Measurements from ENCODE around the gene MRPL53.
A peak's percentile ranks its signal among the peaks of the same experiment; 100 is the strongest.

Gene MRPL53

GRCh38 chr2:74482801-74483674 lies 10.6 kb upstream of the MRPL53 start, which contains the start of the genes CCDC142 and TTC31:
TSS of gene CCDC142 (minus strand) at chr2:74482998. CDS start at chr2:74482837, 161 bp downstream.
TSS of gene TTC31 (plus strand) at chr2:74483081. CDS start at chr2:74483096, 15 bp downstream.
- peak; percentile 96 for DNase-seq
- peak; percentile 92 for TF ChIP-seq CTCF (IDR thresholded peaks at IDR 0.05; ENCODE audit: low read depth, low read length, missing control alignments)
- Histone ChIP-seq H3K27me3 (replicated peaks) (no peaks in the 10 kb centered on the region), H3K4me3 (ENCODE audit: low read depth, low read length) (peak within 1 kb of the TSS; percentile 99), H3K36me3 (replicated peaks) (peaks cover 4% of the 10 kb centered on the region), H3K27ac (peak within 1 kb of the TSS; percentile 65)
- in situ Hi-C loops (cut with HindIII; ENCODE audit: low pct_ligation_motif_present, low sequenced_read_pairs) = no loop called here

GRCh38 chr2:74481961-74482800 lies 9.7 kb upstream of the MRPL53 start:
- Histone ChIP-seq H3K4me3 (ENCODE audit: low read depth, low read length) (peak overlapping the region; percentile 99), H3K27ac (peak overlapping the region; percentile 65), H3K36me3 (replicated peaks) (peaks cover 4% of the 10 kb centered on the region), H3K27me3 (replicated peaks) (no peaks in the 10 kb centered on the region)
- DNase-seq = no peak
- in situ Hi-C loops (cut with HindIII; ENCODE audit: low pct_ligation_motif_present, low sequenced_read_pairs) = no loop called here
- no peak for TF ChIP-seq CTCF (IDR thresholded peaks at IDR 0.05; ENCODE audit: low read depth, low read length, missing control alignments)

DNA sequence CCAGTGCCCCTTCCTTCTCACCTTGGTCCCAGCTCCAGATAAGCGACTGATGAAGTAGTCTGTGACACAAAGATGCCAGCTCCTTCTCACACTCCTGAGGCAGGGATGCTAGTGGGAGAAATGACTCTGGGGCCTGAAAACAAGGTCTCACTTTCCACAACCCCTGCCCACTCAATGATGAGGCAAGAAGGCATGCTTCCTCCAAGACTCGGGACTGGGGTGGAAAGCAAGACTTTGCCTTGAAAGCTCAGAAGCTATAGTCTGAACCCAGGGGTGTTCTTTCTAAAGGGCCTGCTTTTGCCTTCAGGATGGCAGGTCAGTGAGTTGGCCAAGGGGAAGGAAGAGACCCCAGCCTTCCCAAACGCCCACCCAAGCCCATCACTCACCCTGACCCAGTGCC lies 9.0 kb upstream of the MRPL53 start:
- Histone ChIP-seq H3K36me3 (replicated peaks) (peaks cover 4% of the 10 kb centered on the region), H3K27ac (no peak overlapping the region), H3K4me3 (ENCODE audit: low read depth, low read length) (peak overlapping the region; percentile 99), H3K27me3 (replicated peaks) (no peaks in the 10 kb centered on the region)
- no peak for DNase-seq
- TF ChIP-seq CTCF (IDR thresholded peaks at IDR 0.05; ENCODE audit: low read depth, low read length, missing control alignments) = no peak
- in situ Hi-C loops (cut with HindIII; ENCODE audit: low pct_ligation_motif_present, low sequenced_read_pairs) = no loop called here

DNA sequence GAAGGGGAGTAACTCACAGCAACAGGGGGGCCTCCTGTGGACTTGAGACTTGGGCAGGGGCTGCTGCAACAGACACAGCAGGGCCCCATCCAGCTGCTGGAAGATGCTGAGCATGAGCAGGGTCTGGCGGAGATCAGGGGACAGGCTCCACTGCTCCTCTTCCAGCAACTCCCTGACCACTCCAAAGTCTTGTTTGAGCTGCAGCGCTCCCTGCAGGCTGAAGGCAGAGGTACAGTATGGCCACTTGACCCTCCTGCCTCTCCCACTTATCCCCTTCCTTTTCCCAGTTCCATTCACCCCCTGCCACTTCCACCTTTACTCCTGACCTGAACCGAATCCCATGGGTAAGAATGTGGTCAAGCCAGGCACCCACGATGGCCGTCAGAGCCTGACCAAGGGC lies 2.4 kb upstream of the MRPL53 start:
- Histone ChIP-seq H3K27ac (no peak overlapping the region), H3K4me3 (ENCODE audit: low read depth, low read length) (no peak overlapping the region), H3K36me3 (replicated peaks) (peaks cover 15% of the 10 kb centered on the region), H3K27me3 (replicated peaks) (no peaks in the 10 kb centered on the region)
- in situ Hi-C loops (cut with HindIII; ENCODE audit: low pct_ligation_motif_present, low sequenced_read_pairs) = no loop called here
- peak; percentile 57 for TF ChIP-seq CTCF (IDR thresholded peaks at IDR 0.05; ENCODE audit: low read depth, low read length, missing control alignments)
- no peak for DNase-seq

- no peak for TF ChIP-seq CTCF (IDR thresholded peaks at IDR 0.05; ENCODE audit: low read depth, low read length, missing control alignments)
- in situ Hi-C loops (cut with HindIII; ENCODE audit: low pct_ligation_motif_present, low sequenced_read_pairs) = no loop called here
- H3K27ac ChIP-seq = no peak overlapping the region
- peaks cover 15% of the 10 kb centered on the region for H3K36me3 ChIP-seq (replicated peaks)
- H3K4me3 ChIP-seq (ENCODE audit: low read depth, low read length) = no peak overlapping the region
- DNase-seq = no peak
- no peaks in the 10 kb centered on the region for H3K27me3 ChIP-seq (replicated peaks)
These were observed 2.0 kb upstream of the MRPL53 start for GRCh38 chr2:74474481-74474880.
